HepG2 (cell line): ENCODE measurements around the gene TRIM37. TPM values are rescaled to one million over a fixed set of nuclear protein-coding genes. Genes with fewer than 3 reads are reported as not detected.

Source experiments
- BCL6 ChIP-seq: IDR thresholded peaks from 2 replicates; pipeline ENCODE4 v1.6.1; 2016; ENCODE audit warnings: missing genetic modification reagents, missing compliant biosample characterization
- JUN ChIP-seq: sonication (generic); formaldehyde crosslinking; IDR thresholded peaks from 2 replicates; pipeline ENCODE4 v1.4.0; 2020; ENCODE audit warnings: mild to moderate bottlenecking, missing genetic modification reagents
- KMT2A ChIP-seq: sonication (generic); formaldehyde crosslinking; IDR thresholded peaks from 2 replicates; pipeline ENCODE4 v1.4.0; 2020; ENCODE audit warnings: missing genetic modification reagents
- MAFG ChIP-seq: sonication (generic); formaldehyde crosslinking; IDR thresholded peaks from 2 replicates; pipeline ENCODE4 v1.5.1; 2020; ENCODE audit warnings: mild to moderate bottlenecking, missing genetic modification reagents
- SRSF4 ChIP-seq: fragments of 200-400 bp; formaldehyde crosslinking; IDR thresholded peaks from one replicate; pipeline ENCODE4 v1.6.1; 2018; ENCODE audit warnings: mild to moderate bottlenecking, low read depth, low read length, moderate library complexity; ENCODE audit not compliant: poor library complexity, severe bottlenecking
- SRY ChIP-seq: sonication (generic); formaldehyde crosslinking; IDR thresholded peaks from 2 replicates; pipeline ENCODE4 v1.8.0; 2022; ENCODE audit warnings: mild to moderate bottlenecking, missing genetic modification reagents
- SSRP1 ChIP-seq: IDR thresholded peaks from 2 replicates; pipeline ENCODE4 v1.6.1; 2016; ENCODE audit warnings: control low read depth
- ZMYM4 ChIP-seq: sonication (generic); formaldehyde crosslinking; IDR thresholded peaks from 2 replicates; pipeline ENCODE4 v1.8.1; 2023; ENCODE audit warnings: mild to moderate bottlenecking, missing genetic modification reagents
- ZNF251 ChIP-seq: sonication (generic); formaldehyde crosslinking; IDR thresholded peaks from 2 replicates; pipeline ENCODE4 v1.9.0; 2021; ENCODE audit warnings: mild to moderate bottlenecking, missing genetic modification reagents
- ZNF343 ChIP-seq: sonication (generic); formaldehyde crosslinking; IDR thresholded peaks from 2 replicates; pipeline ENCODE4 v1.4.0; 2020; ENCODE audit warnings: mild to moderate bottlenecking, missing genetic modification reagents
- ZNF619 ChIP-seq: sonication (generic); formaldehyde crosslinking; IDR thresholded peaks from 2 replicates; pipeline ENCODE4 v1.4.0; 2020; ENCODE audit warnings: mild to moderate bottlenecking, missing genetic modification reagents
- polyA plus RNA-seq, 8 experiments: library from polyadenylated mRNA; depleted of rRNA in 3 of 8; stranded (reverse) in 7 of 8; unstranded in 1 of 8; fragments of >200 nt; fragmentation: Illumina TruSeq in 4 of 8; extraction: Trizol in 4 of 8; gene quantifications; 2 replicates each; pipeline versions ENCODE4 v1.2.1 to v1.2.3, GENCODE V29; 2011 to 2016; ENCODE audit warnings: low read depth in 4 of 8, missing spikeins in 1 of 8, mixed read lengths in 1 of 8; ENCODE audit not compliant: insufficient read depth in 1 of 8
- total RNA-seq, 5 experiments: library from RNA; depleted of rRNA; stranded (reverse); fragments of >200 nt; fragmentation: Illumina TruSeq; extraction: Trizol; gene quantifications; 2 replicates each; pipeline ENCODE4 v1.2.3, GENCODE V29; 2016; ENCODE audit warnings: low read depth in 1 of 5
- TF ChIP-seq, protein P1 (sequence below): IDR thresholded peaks from 2 replicates; pipeline ENCODE4 v1.6.1; 2018; ENCODE audit warnings: missing genetic modification reagents, mild to moderate bottlenecking, missing compliant biosample characterization
- TF ChIP-seq, protein P2 (sequence below): sonication (generic); formaldehyde crosslinking; IDR thresholded peaks from 2 replicates; pipeline ENCODE4 v1.5.1; 2020; ENCODE audit warnings: mild to moderate bottlenecking, missing genetic modification reagents, moderate library complexity
- TF ChIP-seq, protein P3 (sequence below): sonication (generic); formaldehyde crosslinking; IDR thresholded peaks from 2 replicates; pipeline ENCODE4 v1.9.0; 2022; ENCODE audit warnings: low read depth, missing genetic modification reagents
- TF ChIP-seq, protein P4 (sequence below): conservative IDR thresholded peaks from 2 replicates; pipeline ENCODE4 v1.6.1; 2018; ENCODE audit warnings: missing genetic modification reagents
- TF ChIP-seq, protein P5 (sequence below): sonication (generic); formaldehyde crosslinking; IDR thresholded peaks from 2 replicates; pipeline ENCODE4 v1.4.0; 2020; ENCODE audit warnings: missing genetic modification reagents
- TF ChIP-seq, protein P6 (sequence below): sonication (generic); formaldehyde crosslinking; IDR thresholded peaks from 2 replicates; pipeline ENCODE4 v1.4.0; 2020; ENCODE audit warnings: missing genetic modification reagents

The TRIM37 gene
- total and polyA plus RNA-seq, 2 of the 13 experiments (the other 11 are each of a cell fraction or from before 2014, with no cell fraction given): 12.4 to 39.1 TPM

DNA sequence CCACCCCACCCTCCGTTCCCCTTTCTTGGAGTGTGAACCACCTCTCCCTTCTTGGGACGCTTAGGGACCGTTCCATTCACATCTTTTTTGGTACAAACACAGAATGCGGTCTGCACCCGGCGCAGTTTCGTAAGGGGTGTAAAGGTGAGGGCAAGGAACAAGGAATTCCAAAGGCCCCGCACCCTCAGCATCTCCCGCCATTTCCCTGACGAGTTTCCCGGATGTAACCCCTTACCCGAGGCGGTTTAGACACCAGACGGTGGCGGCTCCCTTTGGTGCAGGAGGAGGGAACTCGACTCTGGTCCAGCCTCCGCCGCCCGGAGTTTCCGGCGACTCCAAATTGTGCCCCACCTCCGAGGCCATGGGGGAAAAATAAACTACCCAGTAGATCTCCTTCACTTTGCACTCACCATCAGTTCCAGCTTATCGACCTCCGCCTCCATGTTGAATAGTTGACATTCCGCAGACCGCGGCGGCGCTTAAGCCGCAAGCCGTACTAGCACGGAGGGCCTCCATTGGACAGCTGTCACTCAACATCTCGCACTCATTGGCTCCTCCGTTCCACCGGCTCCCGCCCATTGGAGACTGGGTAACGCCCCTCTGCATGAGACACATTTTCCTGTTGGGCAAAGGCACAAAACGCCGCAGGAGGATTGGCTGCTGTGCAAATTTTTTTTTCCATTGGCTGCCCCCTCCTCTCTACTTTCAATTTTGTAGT lies 48.2 kb upstream of the TRIM37 start, which contains the start of gene SKA2 (continued):
- TF ChIP-seq MAFG (CRISPR knock-in tag): no peak
- peak; percentile 97 for TF ChIP-seq SRY
- TF ChIP-seq, protein P1, sequence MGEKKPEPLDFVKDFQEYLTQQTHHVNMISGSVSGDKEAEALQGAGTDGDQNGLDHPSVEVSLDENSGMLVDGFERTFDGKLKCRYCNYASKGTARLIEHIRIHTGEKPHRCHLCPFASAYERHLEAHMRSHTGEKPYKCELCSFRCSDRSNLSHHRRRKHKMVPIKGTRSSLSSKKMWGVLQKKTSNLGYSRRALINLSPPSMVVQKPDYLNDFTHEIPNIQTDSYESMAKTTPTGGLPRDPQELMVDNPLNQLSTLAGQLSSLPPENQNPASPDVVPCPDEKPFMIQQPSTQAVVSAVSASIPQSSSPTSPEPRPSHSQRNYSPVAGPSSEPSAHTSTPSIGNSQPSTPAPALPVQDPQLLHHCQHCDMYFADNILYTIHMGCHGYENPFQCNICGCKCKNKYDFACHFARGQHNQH (CRISPR knock-in tag): peak; percentile 61; the same call in 1 of the 2 replicates
- TF ChIP-seq ZNF251 (CRISPR knock-in tag): 0 out of 2 replicates have a peak, but pooled peaks have one; percentile 68
- TF ChIP-seq, protein P2, sequence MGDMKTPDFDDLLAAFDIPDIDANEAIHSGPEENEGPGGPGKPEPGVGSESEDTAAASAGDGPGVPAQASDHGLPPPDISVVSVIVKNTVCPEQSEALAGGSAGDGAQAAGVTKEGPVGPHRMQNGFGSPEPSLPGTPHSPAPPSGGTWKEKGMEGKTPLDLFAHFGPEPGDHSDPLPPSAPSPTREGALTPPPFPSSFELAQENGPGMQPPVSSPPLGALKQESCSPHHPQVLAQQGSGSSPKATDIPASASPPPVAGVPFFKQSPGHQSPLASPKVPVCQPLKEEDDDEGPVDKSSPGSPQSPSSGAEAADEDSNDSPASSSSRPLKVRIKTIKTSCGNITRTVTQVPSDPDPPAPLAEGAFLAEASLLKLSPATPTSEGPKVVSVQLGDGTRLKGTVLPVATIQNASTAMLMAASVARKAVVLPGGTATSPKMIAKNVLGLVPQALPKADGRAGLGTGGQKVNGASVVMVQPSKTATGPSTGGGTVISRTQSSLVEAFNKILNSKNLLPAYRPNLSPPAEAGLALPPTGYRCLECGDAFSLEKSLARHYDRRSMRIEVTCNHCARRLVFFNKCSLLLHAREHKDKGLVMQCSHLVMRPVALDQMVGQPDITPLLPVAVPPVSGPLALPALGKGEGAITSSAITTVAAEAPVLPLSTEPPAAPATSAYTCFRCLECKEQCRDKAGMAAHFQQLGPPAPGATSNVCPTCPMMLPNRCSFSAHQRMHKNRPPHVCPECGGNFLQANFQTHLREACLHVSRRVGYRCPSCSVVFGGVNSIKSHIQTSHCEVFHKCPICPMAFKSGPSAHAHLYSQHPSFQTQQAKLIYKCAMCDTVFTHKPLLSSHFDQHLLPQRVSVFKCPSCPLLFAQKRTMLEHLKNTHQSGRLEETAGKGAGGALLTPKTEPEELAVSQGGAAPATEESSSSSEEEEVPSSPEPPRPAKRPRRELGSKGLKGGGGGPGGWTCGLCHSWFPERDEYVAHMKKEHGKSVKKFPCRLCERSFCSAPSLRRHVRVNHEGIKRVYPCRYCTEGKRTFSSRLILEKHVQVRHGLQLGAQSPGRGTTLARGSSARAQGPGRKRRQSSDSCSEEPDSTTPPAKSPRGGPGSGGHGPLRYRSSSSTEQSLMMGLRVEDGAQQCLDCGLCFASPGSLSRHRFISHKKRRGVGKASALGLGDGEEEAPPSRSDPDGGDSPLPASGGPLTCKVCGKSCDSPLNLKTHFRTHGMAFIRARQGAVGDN: peak; percentile 93
- no peak for TF ChIP-seq SRSF4
- peak; percentile 56; the same call in 1 of the 2 replicates for TF ChIP-seq JUN (CRISPR knock-in tag)
- TF ChIP-seq ZNF343: 0 out of 2 replicates have a peak, but pooled peaks have one; percentile 18
- peak; percentile 28; the same call in 1 of the 2 replicates for TF ChIP-seq BCL6 (CRISPR knock-in tag)
- peak; percentile 54 for TF ChIP-seq KMT2A (CRISPR knock-in tag)
- peak; percentile 97 for TF ChIP-seq ZMYM4
- TF ChIP-seq, protein P3, sequence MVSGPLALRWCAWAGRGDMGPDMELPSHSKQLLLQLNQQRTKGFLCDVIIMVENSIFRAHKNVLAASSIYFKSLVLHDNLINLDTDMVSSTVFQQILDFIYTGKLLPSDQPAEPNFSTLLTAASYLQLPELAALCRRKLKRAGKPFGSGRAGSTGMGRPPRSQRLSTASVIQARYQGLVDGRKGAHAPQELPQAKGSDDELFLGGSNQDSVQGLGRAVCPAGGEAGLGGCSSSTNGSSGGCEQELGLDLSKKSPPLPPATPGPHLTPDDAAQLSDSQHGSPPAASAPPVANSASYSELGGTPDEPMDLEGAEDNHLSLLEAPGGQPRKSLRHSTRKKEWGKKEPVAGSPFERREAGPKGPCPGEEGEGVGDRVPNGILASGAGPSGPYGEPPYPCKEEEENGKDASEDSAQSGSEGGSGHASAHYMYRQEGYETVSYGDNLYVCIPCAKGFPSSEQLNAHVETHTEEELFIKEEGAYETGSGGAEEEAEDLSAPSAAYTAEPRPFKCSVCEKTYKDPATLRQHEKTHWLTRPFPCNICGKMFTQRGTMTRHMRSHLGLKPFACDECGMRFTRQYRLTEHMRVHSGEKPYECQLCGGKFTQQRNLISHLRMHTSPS: no peak
- TF ChIP-seq, protein P4, sequence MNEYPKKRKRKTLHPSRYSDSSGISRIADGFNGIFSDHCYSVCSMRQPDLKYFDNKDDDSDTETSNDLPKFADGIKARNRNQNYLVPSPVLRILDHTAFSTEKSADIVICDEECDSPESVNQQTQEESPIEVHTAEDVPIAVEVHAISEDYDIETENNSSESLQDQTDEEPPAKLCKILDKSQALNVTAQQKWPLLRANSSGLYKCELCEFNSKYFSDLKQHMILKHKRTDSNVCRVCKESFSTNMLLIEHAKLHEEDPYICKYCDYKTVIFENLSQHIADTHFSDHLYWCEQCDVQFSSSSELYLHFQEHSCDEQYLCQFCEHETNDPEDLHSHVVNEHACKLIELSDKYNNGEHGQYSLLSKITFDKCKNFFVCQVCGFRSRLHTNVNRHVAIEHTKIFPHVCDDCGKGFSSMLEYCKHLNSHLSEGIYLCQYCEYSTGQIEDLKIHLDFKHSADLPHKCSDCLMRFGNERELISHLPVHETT (CRISPR knock-in tag): 0 out of 2 replicates have a peak, but pooled peaks have one; percentile 17
- no peak for TF ChIP-seq ZNF619
- TF ChIP-seq SSRP1: no peak
- TF ChIP-seq, protein P5, sequence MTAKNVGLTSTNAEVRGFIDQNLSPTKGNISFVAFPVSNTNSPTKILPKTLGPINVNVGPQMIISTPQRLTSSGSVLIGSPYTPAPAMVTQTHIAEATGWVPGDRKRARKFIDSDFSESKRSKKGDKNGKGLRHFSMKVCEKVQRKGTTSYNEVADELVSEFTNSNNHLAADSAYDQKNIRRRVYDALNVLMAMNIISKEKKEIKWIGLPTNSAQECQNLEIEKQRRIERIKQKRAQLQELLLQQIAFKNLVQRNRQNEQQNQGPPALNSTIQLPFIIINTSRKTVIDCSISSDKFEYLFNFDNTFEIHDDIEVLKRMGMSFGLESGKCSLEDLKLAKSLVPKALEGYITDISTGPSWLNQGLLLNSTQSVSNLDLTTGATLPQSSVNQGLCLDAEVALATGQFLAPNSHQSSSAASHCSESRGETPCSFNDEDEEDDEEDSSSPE (CRISPR knock-in tag): peak; percentile 94
- TF ChIP-seq, protein P6, sequence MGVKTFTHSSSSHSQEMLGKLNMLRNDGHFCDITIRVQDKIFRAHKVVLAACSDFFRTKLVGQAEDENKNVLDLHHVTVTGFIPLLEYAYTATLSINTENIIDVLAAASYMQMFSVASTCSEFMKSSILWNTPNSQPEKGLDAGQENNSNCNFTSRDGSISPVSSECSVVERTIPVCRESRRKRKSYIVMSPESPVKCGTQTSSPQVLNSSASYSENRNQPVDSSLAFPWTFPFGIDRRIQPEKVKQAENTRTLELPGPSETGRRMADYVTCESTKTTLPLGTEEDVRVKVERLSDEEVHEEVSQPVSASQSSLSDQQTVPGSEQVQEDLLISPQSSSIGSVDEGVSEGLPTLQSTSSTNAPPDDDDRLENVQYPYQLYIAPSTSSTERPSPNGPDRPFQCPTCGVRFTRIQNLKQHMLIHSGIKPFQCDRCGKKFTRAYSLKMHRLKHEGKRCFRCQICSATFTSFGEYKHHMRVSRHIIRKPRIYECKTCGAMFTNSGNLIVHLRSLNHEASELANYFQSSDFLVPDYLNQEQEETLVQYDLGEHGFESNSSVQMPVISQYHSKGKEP (CRISPR knock-in tag): no peak; the same call in 1 of the 2 replicates
